Vagina (tissue), 2 donors: ENCODE measurements around the gene AATK. TPM values are rescaled to one million over a fixed set of nuclear protein-coding genes. Genes with fewer than 3 reads are reported as not detected.
"Not testable (repeated sequence)": the region's sequence is repeated elsewhere in the genome, so short reads cannot be mapped to it uniquely, and the experiment has no call there.

Source experiments
- DNase-seq, 2 donors: peaks; one replicate each; pipeline ENCODE4 v3.0.0-alpha.2; 2017; ENCODE audit errors: extremely low spot score in 2 of 2
- H3K27ac ChIP-seq: fragments of 200-600 bp; sonication (generic); one replicate; pipeline ENCODE4 v1.5.1; 2019
- H3K27me3 ChIP-seq: fragments of 200-600 bp; sonication (generic); one replicate; pipeline ENCODE4 v1.5.1; 2019
- H3K36me3 ChIP-seq, 2 donors: fragments of 200-600 bp; sonication (generic); one replicate each; pipeline ENCODE4 v1.5.1; 2017 to 2019
- H3K4me1 ChIP-seq: fragments of 200-600 bp; sonication (generic); one replicate; pipeline ENCODE4 v1.5.1; 2019
- H3K4me3 ChIP-seq, 2 donors: fragments of 200-600 bp; sonication (generic); 1 replicate in 1 of 2; 2 replicates in 1 of 2; pipeline ENCODE4 v1.5.1; 2016 to 2019
- H3K9me3 ChIP-seq: fragments of 200-600 bp; sonication (generic); one replicate; pipeline ENCODE4 v1.5.1; 2019
- POLR2A ChIP-seq, 2 donors: fragments of 450-650 bp; IDR thresholded peaks; one replicate each; pipeline ENCODE4 v1.6.1; 2017; ENCODE audit warnings: antibody characterized with exemption in 2 of 2, mild to moderate bottlenecking in 2 of 2, moderate library complexity in 2 of 2
- POLR2AphosphoS5 ChIP-seq, 2 donors: sonication (generic); formaldehyde crosslinking; IDR thresholded peaks; one replicate each; pipeline ENCODE4 v1.9.0; 2017; ENCODE audit warnings: antibody characterized with exemption in 2 of 2, mild to moderate bottlenecking in 2 of 2, low read depth in 1 of 2; ENCODE audit not compliant: insufficient read depth in 1 of 2
- intact Hi-C: fragments of 100-400 bp; cut with DNase I; formaldehyde crosslinking; loops from one replicate; pipeline ENCODE4 v1.15.1; 2023
- total RNA-seq: library from RNA; depleted of rRNA; stranded (reverse); fragments of >200 nt; gene quantifications from one replicate; pipeline ENCODE4 v1.2.3, GENCODE V29; 2016
- TF ChIP-seq, protein P1 (sequence below), 3 experiments: fragments of 450-650 bp in 2 of 3; fragments of 200-600 bp in 1 of 3; sonication (generic) in 1 of 3; IDR thresholded peaks; one replicate each; pipeline ENCODE4 v1.5.1; 2017 to 2019; ENCODE audit warnings: antibody characterized with exemption in 3 of 3, mild to moderate bottlenecking in 2 of 3, moderate library complexity in 2 of 3

The AATK gene
- total RNA-seq, 1 donor from 2014 or later = 6.4 TPM

DNA sequence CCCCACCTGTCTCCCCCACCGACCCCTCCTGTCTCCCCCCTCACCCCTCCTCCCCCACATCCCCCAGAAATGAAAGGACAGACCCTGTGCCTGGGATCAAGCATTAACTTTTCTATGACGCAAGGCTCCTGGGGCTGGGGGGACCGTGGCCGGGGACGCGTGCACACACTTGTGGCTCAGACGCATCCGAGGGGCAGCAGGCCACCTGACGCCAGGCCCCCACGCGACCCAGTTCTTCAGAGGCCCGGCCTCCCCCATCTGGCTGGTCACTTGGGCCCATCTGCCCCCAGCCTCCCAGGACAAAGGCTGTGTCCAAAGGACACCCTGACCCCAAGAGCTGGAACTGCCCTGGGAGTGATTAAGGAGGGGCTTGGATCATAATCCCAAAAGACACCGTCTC, 14.7 kb downstream of the AATK start:
- DNase-seq = no peak
- Histone ChIP-seq H3K27me3 (no peaks in the 10 kb centered on the region), H3K4me1 (no peaks in the 10 kb centered on the region), H3K9me3 (no peaks in the 10 kb centered on the region), H3K36me3 (no peaks in the 10 kb centered on the region), H3K27ac (no peak overlapping the region), H3K4me3 (no peak overlapping the region)
- intact Hi-C loops = no loop called here
- TF ChIP-seq, protein P1, sequence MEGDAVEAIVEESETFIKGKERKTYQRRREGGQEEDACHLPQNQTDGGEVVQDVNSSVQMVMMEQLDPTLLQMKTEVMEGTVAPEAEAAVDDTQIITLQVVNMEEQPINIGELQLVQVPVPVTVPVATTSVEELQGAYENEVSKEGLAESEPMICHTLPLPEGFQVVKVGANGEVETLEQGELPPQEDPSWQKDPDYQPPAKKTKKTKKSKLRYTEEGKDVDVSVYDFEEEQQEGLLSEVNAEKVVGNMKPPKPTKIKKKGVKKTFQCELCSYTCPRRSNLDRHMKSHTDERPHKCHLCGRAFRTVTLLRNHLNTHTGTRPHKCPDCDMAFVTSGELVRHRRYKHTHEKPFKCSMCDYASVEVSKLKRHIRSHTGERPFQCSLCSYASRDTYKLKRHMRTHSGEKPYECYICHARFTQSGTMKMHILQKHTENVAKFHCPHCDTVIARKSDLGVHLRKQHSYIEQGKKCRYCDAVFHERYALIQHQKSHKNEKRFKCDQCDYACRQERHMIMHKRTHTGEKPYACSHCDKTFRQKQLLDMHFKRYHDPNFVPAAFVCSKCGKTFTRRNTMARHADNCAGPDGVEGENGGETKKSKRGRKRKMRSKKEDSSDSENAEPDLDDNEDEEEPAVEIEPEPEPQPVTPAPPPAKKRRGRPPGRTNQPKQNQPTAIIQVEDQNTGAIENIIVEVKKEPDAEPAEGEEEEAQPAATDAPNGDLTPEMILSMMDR (IDR thresholded peaks at IDR 0.05) = no peak
- no peak for TF ChIP-seq POLR2AphosphoS5 (IDR thresholded peaks at IDR 0.05; ENCODE audit: insufficient read depth in 1 of 2, low read depth in 1 of 2)
- no peak for TF ChIP-seq POLR2A (IDR thresholded peaks at IDR 0.05)

DNA sequence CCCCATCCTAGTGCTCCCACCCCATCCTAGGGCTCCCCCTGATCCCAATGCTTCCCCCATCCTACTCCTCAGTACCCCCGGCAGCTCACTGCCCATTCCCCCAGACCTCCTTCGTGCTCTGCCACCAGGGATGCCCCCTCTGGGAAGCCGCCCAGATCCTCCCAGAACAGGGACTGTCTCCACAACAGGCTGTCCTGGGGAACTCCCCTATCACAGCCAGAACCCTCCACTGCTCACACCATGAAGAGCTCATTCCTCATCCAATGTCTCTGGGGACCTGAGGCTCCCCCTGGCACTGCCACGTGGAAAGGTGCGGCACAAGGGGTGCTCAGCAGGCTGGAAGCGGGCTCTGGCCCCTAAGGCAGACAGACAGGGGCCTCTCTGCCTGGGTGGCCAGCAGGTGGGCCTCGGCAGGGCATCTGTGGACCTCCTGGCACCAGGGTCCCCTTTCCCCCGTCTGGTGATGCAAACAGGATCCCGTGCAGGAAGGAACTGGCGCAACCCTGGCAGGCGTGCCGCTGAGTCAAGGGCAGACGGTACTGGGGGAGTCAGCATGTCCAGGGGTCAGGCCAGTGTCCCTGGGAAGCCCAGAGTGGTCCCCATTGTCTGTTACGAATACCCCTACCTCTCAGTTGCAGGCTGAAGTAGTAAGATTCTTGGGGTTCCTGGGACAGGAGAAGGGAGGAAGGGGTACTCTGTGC, 15.5 kb downstream of the AATK start:
- intact Hi-C loops = no loop called here
- no peaks in the 10 kb centered on the region for H3K4me1 ChIP-seq
- H3K27ac ChIP-seq = no peak overlapping the region
- DNase-seq = no peak
- no peaks in the 10 kb centered on the region for H3K27me3 ChIP-seq
- no peak overlapping the region for H3K4me3 ChIP-seq
- TF ChIP-seq POLR2A (IDR thresholded peaks at IDR 0.05) (no peak), POLR2AphosphoS5 (IDR thresholded peaks at IDR 0.05; ENCODE audit: insufficient read depth in 1 of 2, low read depth in 1 of 2) (peak in 1 of 2 donors; percentile 42)
- no peaks in the 10 kb centered on the region for H3K36me3 ChIP-seq
- no peaks in the 10 kb centered on the region for H3K9me3 ChIP-seq

DNA sequence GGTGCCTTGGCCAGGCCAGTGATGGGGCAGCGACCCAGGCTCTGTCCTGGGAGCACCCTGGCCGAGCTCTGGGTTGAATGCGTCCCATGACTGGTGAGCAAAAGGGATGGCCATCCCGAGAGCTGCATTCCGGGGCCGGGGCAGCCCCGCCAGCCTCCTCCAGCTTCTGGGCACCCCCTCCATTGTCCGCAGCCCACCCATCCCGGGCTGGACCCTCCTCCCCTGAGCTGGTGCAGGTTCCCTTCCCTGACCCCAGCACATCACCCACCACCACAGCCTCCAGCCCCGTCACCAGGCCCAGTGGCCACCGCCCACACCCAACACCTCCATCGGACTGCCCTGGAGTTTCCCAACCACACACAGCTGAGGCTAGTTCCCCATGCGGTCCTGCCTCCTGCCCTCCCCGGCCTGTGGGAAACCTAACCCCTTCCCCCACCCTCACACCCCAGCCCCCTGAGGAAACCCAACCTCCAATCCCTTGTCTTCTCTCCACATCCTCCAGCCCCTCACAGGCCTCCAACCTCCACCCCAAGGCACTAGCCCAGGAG, 17.0 kb downstream of the AATK start:
- Histone ChIP-seq H3K4me1 (no peaks in the 10 kb centered on the region), H3K9me3 (no peaks in the 10 kb centered on the region), H3K27me3 (no peaks in the 10 kb centered on the region), H3K27ac (no peak overlapping the region), H3K4me3 (no peak overlapping the region), H3K36me3 (no peaks in the 10 kb centered on the region)
- intact Hi-C loops = no loop called here
- DNase-seq = no peak
- TF ChIP-seq, protein P1 (IDR thresholded peaks at IDR 0.05) = no peak
- TF ChIP-seq POLR2A (IDR thresholded peaks at IDR 0.05) = no peak
- TF ChIP-seq POLR2AphosphoS5 (IDR thresholded peaks at IDR 0.05; ENCODE audit: insufficient read depth in 1 of 2, low read depth in 1 of 2) = no peak

DNA sequence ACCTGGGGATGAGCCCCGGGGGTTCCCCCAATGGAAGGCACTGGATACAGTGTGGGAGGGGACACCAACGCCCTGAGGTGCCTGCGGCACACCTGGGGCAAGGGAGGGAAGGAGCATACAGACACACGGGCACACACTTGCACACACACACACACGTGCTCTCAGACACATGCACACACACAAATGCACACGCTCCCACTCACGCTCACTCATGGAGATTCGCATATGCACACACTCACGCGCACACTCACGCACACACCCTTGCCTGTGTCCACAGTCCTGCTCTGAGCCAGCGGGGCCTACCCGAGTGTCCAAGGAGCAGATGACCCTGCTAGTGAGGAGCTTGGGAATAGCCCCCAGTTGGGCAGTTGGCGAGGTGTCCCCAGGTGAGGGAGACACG, 17.4 kb downstream of the AATK start:
- Histone ChIP-seq H3K9me3 (no peaks in the 10 kb centered on the region), H3K36me3 (no peaks in the 10 kb centered on the region), H3K4me1 (no peaks in the 10 kb centered on the region), H3K27ac (no peak overlapping the region), H3K27me3 (no peaks in the 10 kb centered on the region), H3K4me3 (no peak overlapping the region)
- DNase-seq = no peak
- intact Hi-C loops = no loop called here
- no peak for TF ChIP-seq POLR2AphosphoS5 (IDR thresholded peaks at IDR 0.05; ENCODE audit: insufficient read depth in 1 of 2, low read depth in 1 of 2)

DNA sequence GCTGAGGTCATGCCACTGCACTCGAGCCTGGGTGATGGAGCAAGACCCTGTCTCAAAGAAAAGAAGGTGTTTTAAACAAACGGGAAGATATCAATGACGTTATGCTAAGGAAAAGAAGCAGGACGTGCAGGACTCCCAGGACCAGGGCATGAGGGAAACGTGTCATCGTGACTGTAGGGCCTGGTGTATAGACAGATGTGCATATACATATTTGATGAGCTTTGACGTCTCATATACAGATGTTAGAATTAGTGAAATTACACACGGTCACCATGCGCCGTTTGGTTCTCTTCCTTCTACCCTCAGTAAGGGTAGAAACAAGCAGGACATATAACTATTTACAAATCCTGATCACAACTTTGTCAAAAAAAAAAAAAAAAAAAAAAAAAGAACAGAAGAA, 18.3 kb downstream of the AATK start:
- intact Hi-C loops = no loop called here
- Histone ChIP-seq H3K27ac (no peak overlapping the region), H3K4me3 (no peak overlapping the region), H3K9me3 (no peaks in the 10 kb centered on the region), H3K36me3 (no peaks in the 10 kb centered on the region), H3K27me3 (no peaks in the 10 kb centered on the region), H3K4me1 (peaks cover 6% of the 10 kb centered on the region)
- TF ChIP-seq POLR2AphosphoS5 (IDR thresholded peaks at IDR 0.05; ENCODE audit: insufficient read depth in 1 of 2, low read depth in 1 of 2) = no peak
- TF ChIP-seq POLR2A (IDR thresholded peaks at IDR 0.05) = no peak
- TF ChIP-seq, protein P1 (IDR thresholded peaks at IDR 0.05) = no peak
- DNase-seq = no peak

DNA sequence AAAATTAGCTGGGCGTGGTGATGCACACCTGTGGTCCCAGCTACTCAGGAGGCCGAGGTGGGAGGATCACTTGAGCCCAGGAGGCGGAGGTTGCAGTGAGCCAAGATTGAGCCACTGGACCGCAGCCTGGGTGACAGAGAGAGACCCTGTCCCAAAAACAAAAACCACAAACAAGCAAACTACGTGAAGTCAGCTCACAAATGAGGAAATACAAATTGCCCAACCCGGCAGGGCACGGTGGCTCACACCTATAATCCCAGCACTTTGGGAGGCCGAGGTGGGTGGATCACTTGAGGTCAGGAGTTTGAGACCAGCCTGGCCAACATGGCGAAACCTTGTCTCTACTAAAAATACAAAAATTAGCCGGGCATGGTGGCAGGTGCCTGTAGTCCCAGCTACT, 19.8 kb downstream of the AATK start:
- H3K36me3 ChIP-seq, H3K27ac ChIP-seq, H3K4me3 ChIP-seq, DNase-seq, H3K27me3 ChIP-seq, H3K9me3 ChIP-seq, intact Hi-C loops: not testable (repeated sequence)
- peaks cover 10% of the 10 kb centered on the region for H3K4me1 ChIP-seq
